Measurements from ENCODE around the gene ZNF497.

GRCh38 chr19:58325311-58326022, 37.1 kb downstream of the ZNF497 start:
- TF ChIP-seq CTCF (conservative IDR thresholded peaks at IDR 0.05 in 1 of 2, IDR thresholded peaks at IDR 0.05 in 1 of 2; ENCODE audit: low read depth in 1 of 2, low read length in 2 of 2) (no peak), EZH2 (IDR thresholded peaks at IDR 0.05; ENCODE audit: low read length, missing control alignments) (no peak)

All from fibroblast of lung (primary cell).